ENCODE data around the gene TMEM17.

DNA sequence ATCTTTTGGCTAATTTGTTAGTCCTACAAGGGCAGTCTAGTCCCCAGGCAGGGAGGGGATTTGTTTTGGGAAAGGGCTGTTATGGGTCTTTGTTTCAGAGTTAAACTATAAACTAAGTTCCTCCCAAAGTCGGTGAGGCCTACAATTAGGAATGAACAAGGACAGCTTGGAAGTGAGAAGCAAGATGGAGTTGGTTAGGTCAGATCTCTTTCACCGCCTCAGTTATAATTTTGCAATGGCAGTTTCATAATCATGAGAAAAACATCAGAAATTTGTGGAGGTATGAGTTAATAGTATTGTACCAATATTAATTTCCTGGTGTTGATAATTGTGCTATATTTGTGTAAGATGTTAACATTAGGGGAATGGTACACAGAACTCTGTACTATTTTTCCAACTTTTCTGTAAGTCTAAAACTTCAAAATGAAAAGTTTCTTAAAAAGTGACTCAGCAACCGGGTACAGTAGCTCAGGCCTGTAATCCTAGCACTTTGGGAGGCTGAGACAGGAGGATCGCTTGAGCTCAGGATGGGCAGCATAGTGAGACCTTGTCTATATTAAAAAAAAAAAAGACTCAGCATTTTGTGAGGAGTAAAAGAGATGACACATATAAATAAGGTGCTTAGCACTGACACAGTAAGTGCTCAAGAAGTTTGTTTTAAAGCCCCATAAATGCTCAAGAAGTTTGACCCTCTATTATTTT, 40.8 kb downstream of the TMEM17 start:
- TF ChIP-seq, protein P1, sequence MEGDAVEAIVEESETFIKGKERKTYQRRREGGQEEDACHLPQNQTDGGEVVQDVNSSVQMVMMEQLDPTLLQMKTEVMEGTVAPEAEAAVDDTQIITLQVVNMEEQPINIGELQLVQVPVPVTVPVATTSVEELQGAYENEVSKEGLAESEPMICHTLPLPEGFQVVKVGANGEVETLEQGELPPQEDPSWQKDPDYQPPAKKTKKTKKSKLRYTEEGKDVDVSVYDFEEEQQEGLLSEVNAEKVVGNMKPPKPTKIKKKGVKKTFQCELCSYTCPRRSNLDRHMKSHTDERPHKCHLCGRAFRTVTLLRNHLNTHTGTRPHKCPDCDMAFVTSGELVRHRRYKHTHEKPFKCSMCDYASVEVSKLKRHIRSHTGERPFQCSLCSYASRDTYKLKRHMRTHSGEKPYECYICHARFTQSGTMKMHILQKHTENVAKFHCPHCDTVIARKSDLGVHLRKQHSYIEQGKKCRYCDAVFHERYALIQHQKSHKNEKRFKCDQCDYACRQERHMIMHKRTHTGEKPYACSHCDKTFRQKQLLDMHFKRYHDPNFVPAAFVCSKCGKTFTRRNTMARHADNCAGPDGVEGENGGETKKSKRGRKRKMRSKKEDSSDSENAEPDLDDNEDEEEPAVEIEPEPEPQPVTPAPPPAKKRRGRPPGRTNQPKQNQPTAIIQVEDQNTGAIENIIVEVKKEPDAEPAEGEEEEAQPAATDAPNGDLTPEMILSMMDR (conservative IDR thresholded peaks at IDR 0.05; ENCODE audit: low read length), result no peak
- TF ChIP-seq EZH2phosphoT487 (IDR thresholded peaks at IDR 0.05; ENCODE audit: borderline replicate concordance, low read depth, low read length), result no peak
